Breast epithelium (tissue), 4 donors: Measurements from ENCODE around the gene ST6GAL1. TPM values are rescaled to one million over a fixed set of nuclear protein-coding genes. Genes with fewer than 3 reads are reported as not detected.

ENCODE experiments used
- DNase-seq, 2 donors: peaks; one replicate each; pipeline ENCODE4 v3.0.0-alpha.2; 2019; ENCODE audit warnings: low spot score in 2 of 2
- H3K27ac ChIP-seq, 2 donors: fragments of 200-600 bp; sonication (generic) in 1 of 2; one replicate each; pipeline ENCODE4 v1.5.1; 2016 to 2019; ENCODE audit warnings: mild to moderate bottlenecking in 1 of 2
- H3K27me3 ChIP-seq, 2 donors: fragments of 200-600 bp; sonication (generic) in 1 of 2; one replicate each; pipeline versions ENCODE4 v1.5.1 to v1.6.0; 2017 to 2019; ENCODE audit warnings: control low read depth in 1 of 2, mild to moderate bottlenecking in 1 of 2
- H3K36me3 ChIP-seq: fragments of 200-600 bp; one replicate; pipeline ENCODE4 v1.5.1; 2019
- H3K4me1 ChIP-seq, 2 donors: fragments of 200-600 bp; sonication (generic); one replicate each; pipeline ENCODE4 v1.5.1; 2016 to 2019; ENCODE audit warnings: control low read depth in 1 of 2
- H3K4me3 ChIP-seq, 3 donors: fragments of 200-600 bp; sonication (generic); 1 replicate in 2 of 3; 2 replicates in 1 of 3; pipeline ENCODE4 v1.5.1; 2016 to 2019; ENCODE audit warnings: mild to moderate bottlenecking in 3 of 3, moderate library complexity in 2 of 3
- H3K9me3 ChIP-seq, 2 donors: fragments of 200-600 bp; sonication (generic) in 1 of 2; one replicate each; pipeline ENCODE4 v1.5.1; 2016 to 2019; ENCODE audit warnings: control low read depth in 1 of 2
- CTCF ChIP-seq, 3 donors: fragments of 450-650 bp; IDR thresholded peaks; one replicate each; pipeline ENCODE4 v1.5.1; 2016 to 2017; ENCODE audit warnings: antibody characterized with exemption in 3 of 3, mild to moderate bottlenecking in 3 of 3, moderate library complexity in 3 of 3
- POLR2A ChIP-seq: fragments of 450-650 bp; IDR thresholded peaks from one replicate; pipeline ENCODE4 v1.6.1; 2016; ENCODE audit warnings: antibody characterized with exemption, mild to moderate bottlenecking, moderate library complexity
- POLR2AphosphoS5 ChIP-seq, 3 donors: sonication (generic); formaldehyde crosslinking; IDR thresholded peaks; one replicate each; pipeline ENCODE4 v1.6.1; 2017; ENCODE audit warnings: antibody characterized with exemption in 3 of 3
- intact Hi-C: fragments of 100-400 bp; cut with DNase I; formaldehyde crosslinking; loops from one replicate; pipeline ENCODE4 v1.15.1; 2023; ENCODE audit warnings: low total_unique reads
- total RNA-seq, 3 donors: library from RNA; depleted of rRNA; stranded (reverse); fragments of >200 nt; gene quantifications; one replicate each; pipeline ENCODE4 v1.1.0, GENCODE V29; 2016

The ST6GAL1 gene
- total RNA-seq, 3 donors from 2014 or later = 28.5 to 79.6 (median 42.3) TPM

- Histone ChIP-seq H3K36me3 (no peaks in the 10 kb centered on the region), H3K27ac (no peak overlapping the region), H3K27me3 (no peaks in the 10 kb centered on the region), H3K4me1 (no peaks in the 10 kb centered on the region), H3K4me3 (no peak overlapping the region), H3K9me3 (no peaks in the 10 kb centered on the region)
- TF ChIP-seq CTCF (IDR thresholded peaks at IDR 0.05) = no peak
- no peak for TF ChIP-seq POLR2A
- TF ChIP-seq POLR2AphosphoS5 (IDR thresholded peaks at IDR 0.05) = no peak
- intact Hi-C loops = no loop called here
- no peak for DNase-seq
These were observed 6.9 kb downstream of the ST6GAL1 start for GRCh38 chr3:186937017-186937875.

GRCh38 chr3:186938716-186939115 lies 8.4 kb downstream of the ST6GAL1 start:
- no peak for DNase-seq
- TF ChIP-seq POLR2A (no peak), POLR2AphosphoS5 (IDR thresholded peaks at IDR 0.05) (no peak), CTCF (IDR thresholded peaks at IDR 0.05) (no peak)
- H3K27me3 ChIP-seq = no peaks in the 10 kb centered on the region
- no peak overlapping the region for H3K4me3 ChIP-seq
- no peaks in the 10 kb centered on the region for H3K4me1 ChIP-seq
- no peaks in the 10 kb centered on the region for H3K9me3 ChIP-seq
- intact Hi-C loops = no loop called here
- no peaks in the 10 kb centered on the region for H3K36me3 ChIP-seq
- no peak overlapping the region for H3K27ac ChIP-seq

- DNase-seq = no peak
- no peaks in the 10 kb centered on the region for H3K36me3 ChIP-seq
- no peaks in the 10 kb centered on the region for H3K9me3 ChIP-seq
- no peak overlapping the region for H3K27ac ChIP-seq
- H3K4me1 ChIP-seq = no peaks in the 10 kb centered on the region
- no peaks in the 10 kb centered on the region for H3K27me3 ChIP-seq
- no peak for TF ChIP-seq POLR2AphosphoS5 (IDR thresholded peaks at IDR 0.05)
- H3K4me3 ChIP-seq = no peak overlapping the region
- intact Hi-C loops = no loop called here
These were observed 9.2 kb downstream of the ST6GAL1 start for GRCh38 chr3:186939536-186939935.

- Histone ChIP-seq H3K36me3 (no peaks in the 10 kb centered on the region), H3K27me3 (no peaks in the 10 kb centered on the region), H3K4me1 (no peaks in the 10 kb centered on the region), H3K27ac (peak overlapping the region in 1 of 2 donors; percentile 48), H3K9me3 (no peaks in the 10 kb centered on the region), H3K4me3 (no peak overlapping the region)
- TF ChIP-seq POLR2A (no peak), CTCF (IDR thresholded peaks at IDR 0.05) (no peak), POLR2AphosphoS5 (IDR thresholded peaks at IDR 0.05) (no peak)
- intact Hi-C loops = no loop called here
- no peak for DNase-seq
These were observed 10.6 kb downstream of the ST6GAL1 start for GRCh38 chr3:186940967-186941366.

GRCh38 chr3:186942168-186942567 lies 11.8 kb downstream of the ST6GAL1 start:
- Histone ChIP-seq H3K9me3 (no peaks in the 10 kb centered on the region), H3K27me3 (no peaks in the 10 kb centered on the region), H3K4me1 (no peaks in the 10 kb centered on the region), H3K36me3 (no peaks in the 10 kb centered on the region), H3K27ac (peak overlapping the region in 1 of 2 donors; percentile 1), H3K4me3 (no peak overlapping the region)
- no peak for DNase-seq
- intact Hi-C loops = no loop called here
- TF ChIP-seq POLR2A = no peak
- TF ChIP-seq CTCF (IDR thresholded peaks at IDR 0.05) = no peak
- no peak for TF ChIP-seq POLR2AphosphoS5 (IDR thresholded peaks at IDR 0.05)
